SW 1271 (cell line): ENCODE results near the gene ADK.
"Not testable (repeated sequence)": the region's sequence is repeated elsewhere in the genome, so short reads cannot be mapped to it uniquely, and the experiment has no call there.

ENCODE experiments used
- DNase-seq, 2 experiments: peaks; one replicate each; lab custom pipeline; 2025; lab: John Stamatoyannopoulos, UW

The ADK gene

DNA sequence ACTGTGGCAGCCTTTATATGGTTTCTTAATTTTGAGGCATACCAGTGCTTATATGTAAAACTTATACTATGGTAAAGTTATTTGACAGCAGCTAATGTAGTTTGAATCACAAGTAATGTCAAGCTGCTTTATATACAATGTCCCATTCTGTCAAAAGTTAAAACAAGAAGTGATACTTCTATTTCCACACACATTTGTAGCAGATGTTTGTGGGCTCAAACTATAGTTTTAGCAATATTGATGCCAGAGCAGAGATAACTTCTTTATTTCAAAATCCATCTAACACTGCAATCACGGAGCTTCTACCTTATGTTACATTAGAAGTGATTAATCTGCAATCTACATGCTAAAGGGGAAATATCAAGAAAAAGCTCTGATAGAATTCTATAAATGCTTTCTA, 149.6 kb downstream of the ADK start:
- no peak for DNase-seq

DNA sequence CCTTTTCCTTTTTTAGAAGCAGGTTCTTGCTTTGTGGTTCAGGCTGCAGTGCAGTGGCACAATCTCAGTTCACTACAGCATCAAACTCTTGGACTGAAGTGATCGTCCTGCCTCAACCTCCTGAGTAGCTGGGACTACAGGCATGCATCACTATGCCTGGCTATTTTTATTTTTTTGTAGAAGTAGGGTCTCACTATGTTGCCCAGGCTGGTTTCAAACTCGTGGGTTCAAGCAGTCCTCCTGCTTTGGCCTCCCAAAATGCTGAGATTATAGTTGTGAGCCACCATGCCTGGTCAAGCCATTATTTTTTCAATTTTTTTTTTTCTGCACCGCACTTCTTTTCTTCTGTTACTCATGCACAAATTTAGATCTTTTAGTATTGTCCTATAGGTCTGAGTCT, 154.7 kb downstream of the ADK start:
- no peak for DNase-seq

DNA sequence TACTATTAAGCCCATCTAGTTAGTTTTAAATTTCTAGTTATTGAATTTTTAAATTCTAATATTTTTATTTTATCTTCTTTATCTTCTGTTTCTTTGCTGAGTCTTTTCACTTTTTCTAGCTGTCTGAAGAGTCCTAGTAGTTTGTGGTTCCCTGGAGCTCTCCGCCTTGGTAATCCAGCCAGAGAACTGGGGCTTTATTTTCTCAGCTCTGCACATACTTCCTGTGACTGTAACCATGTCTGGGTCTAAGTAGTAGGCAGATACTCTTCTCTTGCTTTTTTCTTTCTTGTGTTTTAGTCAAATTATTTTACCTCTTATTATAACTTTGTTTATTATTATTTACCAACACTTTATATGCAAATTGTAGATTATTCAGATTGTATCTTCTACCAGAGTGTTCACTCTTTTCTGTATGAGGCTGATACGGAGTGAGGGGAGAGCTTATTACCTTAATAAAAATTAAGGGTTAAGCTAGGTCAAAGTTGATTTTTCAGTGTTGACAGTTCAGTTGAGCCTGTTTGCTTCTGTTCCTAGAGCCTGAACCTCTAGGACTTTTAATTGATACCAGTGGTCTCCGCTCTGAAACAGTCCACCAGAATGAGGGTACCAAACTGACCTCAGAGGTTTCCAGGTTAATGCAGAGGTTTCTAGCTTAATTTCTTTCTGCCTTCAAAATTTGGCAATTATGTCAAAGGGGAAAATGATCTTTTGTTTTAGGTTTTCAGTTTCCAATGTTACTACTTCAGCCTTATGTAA, 155.4 kb downstream of the ADK start:
- DNase-seq, result no peak

DNA sequence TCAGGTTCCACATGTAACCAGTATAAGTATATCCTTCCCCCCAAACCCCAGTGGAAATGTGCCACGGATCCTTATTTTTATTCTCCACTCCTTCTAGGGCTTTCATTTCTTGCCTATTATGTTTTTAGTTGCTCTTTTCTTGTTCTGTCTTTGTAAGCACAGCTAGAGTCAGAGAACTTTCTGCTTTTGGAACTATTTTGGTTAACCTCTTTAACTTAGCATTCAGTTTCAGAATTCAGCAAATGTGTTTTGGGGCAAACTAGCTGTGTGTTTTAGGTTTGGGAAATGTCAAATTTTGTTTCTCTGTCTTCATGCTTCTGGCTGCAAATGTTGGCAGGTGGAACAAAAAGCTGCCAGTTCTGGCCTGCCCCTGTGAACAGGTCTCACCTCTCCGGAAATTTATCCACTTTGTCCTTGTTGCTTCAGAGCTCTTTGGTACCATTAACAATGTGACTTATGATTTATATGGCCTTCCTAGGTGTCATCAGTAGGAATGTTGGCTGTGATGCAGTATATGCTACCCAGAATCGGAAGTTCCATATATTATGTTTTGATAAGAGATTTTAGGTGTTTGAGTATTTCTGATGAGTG, 156.1 kb downstream of the ADK start:
- no peak for DNase-seq

GRCh38 chr10:74310652-74311257, 159.7 kb downstream of the ADK start:
- no peak for DNase-seq

DNA sequence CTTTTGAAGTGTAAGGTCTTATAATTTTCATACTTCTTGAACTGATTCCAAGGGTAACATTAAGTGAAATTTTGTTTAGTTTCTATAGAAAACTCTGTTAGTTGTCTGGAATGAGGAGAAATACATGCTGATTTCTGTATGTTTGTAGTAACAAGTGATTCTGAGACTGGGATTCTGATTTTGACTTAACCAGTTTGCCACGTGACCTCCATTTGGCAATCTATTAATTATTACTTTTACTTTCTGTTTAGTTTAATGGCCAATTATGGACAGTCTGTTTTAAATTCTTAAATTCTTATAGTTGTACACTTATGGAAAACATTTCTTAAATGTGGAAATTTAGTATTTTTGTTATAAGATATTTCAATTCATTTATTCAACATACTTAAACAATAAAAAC, 163.1 kb downstream of the ADK start:
- no peak for DNase-seq

GRCh38 chr10:74320026-74320425, 169.0 kb downstream of the ADK start:
- DNase-seq, result no peak

GRCh38 chr10:74320717-74321116, 169.7 kb downstream of the ADK start:
- DNase-seq, result no peak

DNA sequence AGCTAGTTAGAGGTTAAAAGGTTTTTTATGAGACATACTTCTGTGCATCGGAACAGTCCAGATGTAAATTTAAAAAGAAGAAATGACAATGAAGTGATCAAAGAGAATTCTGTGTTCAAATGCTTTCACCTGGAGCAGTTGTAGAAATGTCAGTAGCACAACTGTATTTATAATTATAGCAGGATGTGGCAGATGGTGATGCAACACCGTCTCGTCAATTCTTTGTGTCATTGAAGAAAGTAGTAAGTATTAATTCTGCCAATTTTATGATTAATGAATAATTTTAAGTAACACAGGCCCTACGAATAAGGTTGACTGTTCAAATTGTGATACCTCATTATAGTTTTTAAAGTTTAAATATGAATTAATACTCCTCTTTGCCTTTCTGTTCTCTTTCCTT, 171.1 kb downstream of the ADK start:
- no peak for DNase-seq

DNA sequence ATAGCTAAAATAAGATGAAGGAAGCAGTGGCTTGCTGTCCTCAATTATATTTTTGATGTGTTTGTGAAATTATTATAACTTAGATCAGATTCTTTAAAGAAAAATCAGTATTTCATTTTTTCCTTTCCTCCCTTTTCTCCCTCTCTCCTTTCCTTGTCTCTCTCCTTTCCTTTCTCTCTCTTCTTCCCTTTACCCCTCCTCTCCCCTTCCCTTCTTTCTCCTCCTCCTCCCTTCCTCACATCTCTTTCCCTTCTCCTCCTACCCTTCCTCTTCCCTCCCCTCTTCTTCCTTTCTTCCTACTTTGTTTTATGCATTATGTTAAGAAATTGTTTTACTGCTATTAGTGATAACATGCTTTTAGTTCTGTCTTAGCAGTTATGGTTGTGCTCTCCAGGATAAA, 171.5 kb downstream of the ADK start:
- no peak for DNase-seq

DNA sequence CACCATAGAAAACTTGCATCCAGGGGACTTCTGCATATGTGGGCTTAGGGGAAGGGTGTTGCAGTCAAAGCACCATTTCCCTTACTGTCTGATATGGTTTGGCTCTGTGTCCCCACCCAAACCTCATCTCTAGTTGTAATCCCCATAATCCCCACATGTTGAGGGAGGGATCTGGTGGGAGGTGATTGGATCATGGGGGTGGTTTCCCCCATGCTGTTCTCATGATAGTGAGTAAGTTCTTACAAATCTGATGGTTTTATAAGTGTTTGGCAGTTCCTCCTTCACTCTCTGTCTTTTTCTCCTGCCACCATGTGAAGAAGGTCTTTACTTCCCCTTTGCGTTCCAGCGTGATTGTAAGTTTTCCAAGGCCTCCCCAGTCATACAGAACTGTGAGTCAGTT, 177.4 kb downstream of the ADK start:
- no peak for DNase-seq

DNA sequence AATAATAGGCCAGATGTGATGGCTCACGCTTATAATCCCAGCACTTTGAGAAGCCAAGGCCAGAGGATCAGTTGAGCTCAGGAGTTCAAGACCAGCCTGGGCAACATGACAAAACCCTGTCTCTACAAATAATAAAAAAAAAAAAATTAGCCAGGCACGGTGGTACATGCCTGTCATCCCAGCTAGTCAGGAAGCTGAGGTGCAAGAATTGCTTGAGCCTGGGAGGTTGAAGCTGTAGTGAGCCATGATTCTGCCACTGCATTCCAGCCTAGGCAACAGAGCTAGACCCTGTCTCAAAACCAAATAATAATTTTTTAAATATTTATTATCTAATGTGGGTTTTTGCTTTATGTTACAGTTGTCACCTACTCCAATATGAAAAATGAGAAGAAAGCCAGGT, 178.9 kb downstream of the ADK start:
- DNase-seq, result no peak

DNA sequence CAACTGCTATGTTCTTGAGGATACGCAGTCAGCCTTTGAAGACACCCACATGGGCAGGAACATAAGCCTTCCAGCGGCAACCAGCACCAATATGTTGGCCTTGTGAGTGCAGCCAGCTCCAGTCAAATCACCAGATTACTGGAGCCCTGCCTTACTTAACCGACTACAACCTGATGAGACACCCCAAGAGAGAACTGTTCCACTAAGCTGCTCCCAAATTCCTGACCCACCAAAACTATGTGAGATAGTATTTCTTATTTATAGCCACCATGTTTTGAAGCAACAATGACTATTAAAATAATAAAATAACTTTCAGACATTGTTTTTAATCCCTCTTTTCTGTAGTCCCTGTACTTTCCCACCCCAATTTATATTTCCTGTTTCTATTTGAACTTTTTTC, 179.6 kb downstream of the ADK start:
- no peak for DNase-seq

- no peak for DNase-seq
These were observed 181.4 kb downstream of the ADK start for GRCh38 chr10:74332398-74332797.

DNA sequence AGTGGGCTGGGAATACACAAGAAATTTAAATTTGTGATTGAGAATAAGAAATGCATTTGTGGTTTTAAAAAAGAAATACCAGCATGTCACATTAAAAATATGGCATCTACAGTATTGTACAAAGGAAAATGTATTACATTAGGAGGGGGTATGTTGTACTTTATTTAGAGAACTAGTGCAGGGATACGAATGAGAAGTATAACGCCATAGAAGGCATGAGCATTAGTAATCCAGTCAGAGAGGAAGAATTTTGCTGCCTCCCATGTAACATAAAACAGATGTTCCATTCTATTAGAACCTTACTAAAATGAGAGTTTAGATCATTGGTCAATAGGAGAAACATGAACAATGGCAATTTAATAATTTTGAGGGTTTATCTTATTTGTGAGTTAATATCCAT, 182.2 kb downstream of the ADK start:
- no peak for DNase-seq

DNA sequence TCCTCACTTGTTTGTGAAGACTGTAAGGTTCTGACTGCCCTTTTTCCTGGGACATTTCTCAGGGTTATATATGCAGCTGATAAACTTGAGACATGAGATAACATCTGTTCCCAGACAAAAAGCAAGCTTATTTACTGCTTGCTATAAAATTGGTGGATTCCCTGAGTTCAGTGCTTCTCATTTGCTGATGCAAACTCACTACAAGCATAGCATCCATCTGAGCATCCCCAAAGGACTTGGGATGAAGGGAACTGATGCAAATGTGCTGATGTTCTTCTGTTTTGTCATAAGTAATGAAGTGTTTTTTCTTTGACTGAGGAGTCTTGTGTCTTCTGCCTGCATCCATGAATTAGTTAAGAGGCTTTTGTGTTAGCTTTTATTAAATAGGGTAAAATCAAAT, 183.2 kb downstream of the ADK start:
- DNase-seq, result no peak

DNA sequence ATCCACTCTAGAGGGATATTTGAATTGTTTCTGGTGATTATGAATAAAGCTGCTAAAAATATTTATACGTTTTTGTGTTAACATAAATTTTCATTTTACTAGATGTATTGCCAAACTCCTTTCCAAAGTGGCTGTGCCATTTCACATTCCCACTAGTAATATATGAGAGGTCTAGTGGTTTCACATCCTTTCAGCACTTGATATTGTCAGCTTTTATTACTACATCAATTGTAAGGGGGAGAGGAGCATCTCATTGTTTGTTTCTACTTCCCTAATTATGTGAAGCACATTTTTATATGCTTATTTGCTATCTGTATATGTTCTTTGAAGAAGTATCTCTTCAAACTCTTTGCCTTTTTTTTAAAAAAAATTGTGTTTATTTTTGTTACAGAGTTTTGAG, 184.5 kb downstream of the ADK start:
- no peak for DNase-seq

DNA sequence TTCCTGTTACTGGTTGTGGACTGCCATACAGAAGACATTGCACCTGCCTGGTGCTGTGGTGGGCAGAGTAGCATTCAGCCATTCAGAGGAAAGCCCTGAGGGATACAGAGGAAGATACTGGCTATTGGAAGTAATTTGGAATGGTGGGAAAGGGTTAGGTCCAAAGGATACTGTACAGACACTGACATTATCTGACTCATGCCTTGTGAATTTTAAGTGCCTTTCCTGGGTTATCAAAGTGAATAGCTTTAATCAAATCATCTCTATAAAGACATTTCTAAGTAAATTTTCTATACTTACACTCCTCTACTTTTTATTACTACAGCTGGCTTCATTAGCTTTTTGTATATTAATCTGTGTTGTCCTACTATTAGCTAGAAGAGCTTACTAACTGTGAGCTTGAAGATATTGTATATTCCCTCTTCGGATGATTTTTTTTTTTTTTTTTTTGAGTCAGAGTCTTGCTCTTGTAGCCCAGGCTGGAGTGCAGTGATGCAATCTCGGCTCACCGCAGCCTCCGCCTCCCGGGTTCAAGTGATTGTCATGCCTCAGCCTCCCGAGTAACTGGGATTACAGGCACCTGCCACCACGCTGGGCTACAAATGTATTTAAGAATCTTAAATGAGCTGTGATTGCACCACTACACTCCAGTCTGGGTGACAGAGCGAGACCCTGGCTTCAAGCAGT, 186.5 kb downstream of the ADK start:
- peak in 1 of 2 experiments; percentile 23 for DNase-seq

- DNase-seq, result no peak
These were observed 192.0 kb downstream of the ADK start for GRCh38 chr10:74342991-74343390.

- no peak for DNase-seq
These were observed 192.8 kb downstream of the ADK start for GRCh38 chr10:74343804-74344203.

- DNase-seq, result no peak
These were observed 193.3 kb downstream of the ADK start for GRCh38 chr10:74344306-74344705.

GRCh38 chr10:74347522-74347921, 196.5 kb downstream of the ADK start:
- no peak for DNase-seq

- DNase-seq, result not testable (repeated sequence)
These were observed 202.0 kb downstream of the ADK start for GRCh38 chr10:74353021-74353420.
